SK-MEL-5 (cell line): Measurements from ENCODE around the gene CD9. TPM values are rescaled to one million over a fixed set of nuclear protein-coding genes. Genes with fewer than 3 reads are reported as not detected.

Experiments
- DNase-seq: peaks from one replicate; pipeline ENCODE4 v3.0.0-alpha.2; 2016; ENCODE audit warnings: low read depth, low spot score
- in situ Hi-C: cut with HindIII; loops from 2 replicates; pipeline ENCODE4 v1.10.0; 2016; ENCODE audit warnings: low sequenced_read_pairs, high pct_unique_total_duplicates, low pct_unique_long_range_greater_than_20kb
- total RNA-seq: library from RNA; depleted of rRNA; stranded (reverse); fragments of >200 nt; shearing (Covaris generic); gene quantifications from 2 replicates; pipeline ENCODE4 v1.2.3, GENCODE V29; 2014

CD9 gene
- total RNA-seq, 1 experiment from 2014 or later, result 156 TPM

DNA sequence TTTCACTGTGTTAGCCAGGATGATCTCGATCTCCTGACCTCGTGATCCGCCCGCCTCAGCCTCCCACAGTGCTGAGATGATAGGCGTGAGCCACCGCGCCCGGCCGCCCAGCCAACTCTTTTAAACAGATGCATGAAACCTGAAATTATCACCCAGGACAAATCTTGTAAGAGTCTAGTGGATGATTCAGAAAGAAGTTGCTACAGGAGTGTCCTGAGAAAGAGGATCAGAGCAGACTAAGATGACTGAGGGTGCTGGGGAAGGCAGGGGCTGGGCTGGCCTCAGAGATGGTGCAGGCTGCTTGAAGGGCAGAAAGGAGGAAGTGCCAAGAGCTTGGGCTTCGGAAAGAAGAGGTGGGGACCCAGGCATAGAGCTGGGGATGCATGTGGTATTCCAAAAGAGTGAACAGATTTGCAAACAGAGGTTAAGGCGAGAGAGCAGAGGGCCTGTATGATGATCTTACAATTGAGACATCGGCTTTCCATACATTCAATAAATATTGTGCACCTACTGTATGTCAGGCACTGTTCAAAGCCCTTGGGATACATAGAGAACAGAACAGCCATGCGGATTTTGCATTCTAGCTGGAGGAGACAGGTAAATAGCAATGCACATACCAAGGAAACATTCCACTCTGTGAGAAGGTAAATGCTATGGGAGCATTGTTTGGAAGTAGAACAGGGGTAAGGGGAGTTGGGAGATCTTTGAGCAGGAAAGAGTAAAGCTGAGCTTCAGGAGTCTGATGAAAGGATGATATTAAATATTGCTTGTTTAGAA is 7.4 kb upstream of the CD9 start:
- no peak for DNase-seq
- in situ Hi-C loops, result no loop called here

DNA sequence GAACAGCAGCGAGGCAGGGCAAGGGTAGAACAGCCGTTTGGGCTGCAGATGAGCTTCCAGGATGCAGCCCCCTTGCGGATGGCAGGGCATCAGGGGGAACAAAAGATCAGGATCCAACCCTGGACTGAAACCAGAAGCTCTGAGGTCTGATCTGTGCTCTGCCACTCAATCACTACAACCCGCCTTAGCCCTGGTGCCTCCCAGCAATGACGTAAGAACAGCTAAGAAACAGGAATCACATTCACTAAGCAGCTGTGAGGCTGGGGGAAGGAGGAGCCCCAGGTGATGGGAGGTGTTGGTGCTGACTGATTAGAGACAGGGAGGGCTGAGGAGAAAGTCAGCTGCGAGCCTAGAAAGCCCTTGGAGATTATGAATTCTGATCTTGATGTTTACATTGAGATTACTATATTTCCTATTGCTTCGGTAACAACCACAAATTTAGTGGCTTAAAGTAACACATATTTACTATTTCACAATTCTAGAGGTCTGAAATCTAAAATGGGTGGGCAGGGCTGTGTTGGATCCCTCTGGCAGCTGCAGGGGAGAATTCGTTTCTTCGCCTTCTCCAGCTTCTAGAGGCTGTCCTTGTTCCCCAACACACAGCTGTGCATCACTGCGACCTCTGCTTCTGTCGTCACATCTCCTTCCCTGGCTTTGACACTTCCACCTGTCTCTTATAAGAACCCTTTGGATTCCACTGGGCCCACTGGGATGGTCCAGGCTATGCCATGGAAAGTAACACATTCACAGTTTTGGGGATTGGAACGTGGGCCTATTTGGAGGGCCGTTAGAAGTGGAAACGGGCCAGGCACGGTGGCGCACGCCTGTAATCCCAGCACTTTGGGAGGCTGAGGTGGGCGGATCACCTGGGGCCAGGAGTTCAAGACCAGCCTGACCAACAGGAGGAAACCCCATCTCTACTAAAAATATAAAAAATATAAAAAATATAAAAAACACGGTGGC is 6.1 kb upstream of the CD9 start:
- DNase-seq, result peak; percentile 67
- in situ Hi-C loops, result no loop called here

DNA sequence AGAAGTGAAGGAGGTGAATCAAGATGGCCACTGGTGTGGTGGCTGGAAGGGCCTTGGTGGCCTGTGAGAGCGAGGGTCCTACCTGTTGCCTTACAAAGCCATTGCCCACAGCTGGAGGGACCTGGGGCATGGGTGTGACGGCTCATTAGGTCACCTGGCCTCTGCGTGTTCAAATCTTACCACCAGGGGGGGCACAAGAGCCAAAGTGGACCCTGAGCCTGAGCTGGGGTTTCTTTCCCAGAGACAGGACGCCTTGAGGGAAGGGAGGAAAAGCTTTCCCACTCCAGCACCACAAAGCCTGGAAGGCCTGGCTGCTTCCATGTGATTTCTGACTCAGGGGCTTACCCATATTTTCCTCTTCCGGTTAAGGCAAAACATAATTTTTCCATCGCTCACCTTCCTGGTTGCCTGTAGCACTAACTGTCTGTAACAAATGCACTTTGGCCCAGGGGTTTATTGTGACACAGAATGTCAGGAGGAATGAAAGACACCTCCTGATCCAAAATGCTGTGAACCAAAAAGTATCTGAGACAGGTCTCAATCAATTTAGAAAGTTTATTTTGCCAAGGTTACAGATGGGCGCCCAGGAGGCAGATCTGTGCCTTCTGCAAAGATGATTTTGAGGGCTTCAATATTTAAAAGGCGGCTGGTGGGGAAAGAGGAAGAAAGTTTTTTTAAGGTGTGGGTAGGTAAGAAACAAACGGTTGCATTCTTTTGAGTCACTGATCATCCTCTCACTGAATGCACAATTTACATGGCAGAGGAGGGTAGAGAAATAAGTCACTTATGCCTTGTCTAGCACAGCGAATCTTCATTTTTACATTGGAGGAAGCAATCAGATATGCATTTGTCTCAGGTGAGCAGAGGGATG is 4.3 kb upstream of the CD9 start:
- in situ Hi-C loops, result no loop called here
- DNase-seq, result peak; percentile 92

GRCh38 chr12:6198051-6198450 is 2.1 kb upstream of the CD9 start:
- in situ Hi-C loops, result no loop called here
- no peak for DNase-seq

DNA sequence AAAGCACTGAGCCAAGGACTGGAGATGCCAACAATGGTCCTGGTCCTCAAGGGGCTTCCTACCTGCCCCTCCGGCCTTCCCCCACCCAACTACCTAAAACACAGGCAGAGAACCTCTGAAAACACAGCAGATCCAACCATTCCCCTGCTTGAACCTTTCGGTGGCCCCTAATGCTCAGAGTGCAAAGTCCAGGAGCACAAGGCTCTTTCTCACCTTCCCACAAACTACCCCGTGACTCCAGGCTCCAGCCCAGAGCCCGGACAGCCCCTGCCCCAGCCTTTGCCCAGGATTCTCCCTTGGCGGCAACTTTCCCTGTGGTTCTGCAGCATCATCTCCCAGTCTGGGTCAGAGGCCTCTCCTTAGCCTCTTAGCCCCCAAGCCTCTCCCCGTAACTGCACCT is 1.6 kb upstream of the CD9 start:
- DNase-seq, result no peak
- in situ Hi-C loops, result no loop called here

DNA sequence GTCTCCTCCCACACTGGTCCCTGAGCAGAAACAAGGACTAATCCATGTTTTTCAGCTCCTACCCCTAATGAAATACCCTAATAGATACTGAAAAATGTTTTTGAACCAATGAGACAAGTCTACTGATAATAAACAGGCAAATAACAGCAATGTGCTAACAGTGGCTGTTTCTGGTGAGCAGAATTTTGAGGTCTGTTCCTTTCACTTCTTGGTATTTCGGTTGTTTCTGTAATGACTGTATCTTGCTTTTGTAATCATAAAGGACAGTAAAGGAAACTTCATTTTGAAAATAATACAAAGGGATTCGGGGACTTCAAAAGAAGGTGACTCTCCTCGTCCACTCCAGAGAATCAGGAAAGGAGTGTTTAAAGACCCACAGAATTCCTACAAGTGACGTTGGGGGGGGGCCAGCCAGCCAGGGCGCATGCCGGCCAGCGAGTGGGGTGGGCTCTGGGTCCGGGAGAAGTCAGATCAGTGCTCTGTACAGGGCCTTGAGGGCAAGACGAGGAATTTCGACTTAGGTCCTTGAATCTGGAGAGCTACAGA is 1.1 kb upstream of the CD9 start:
- in situ Hi-C loops, result no loop called here
- DNase-seq, result no peak

GRCh38 chr12:6199531-6200255 is 507 bp upstream of the CD9 start:
- peak; percentile 19 for DNase-seq

GRCh38 chr12:6201213-6201608 is 1.0 kb downstream of the CD9 start:
- DNase-seq, result peak; percentile 28
- in situ Hi-C loops, result no loop called here

More at GRCh38 chr12:6199531-6200255, 507 bp upstream of the CD9 start:
- in situ Hi-C loops, result no loop called here

- in situ Hi-C loops, result no loop called here
- DNase-seq, result no peak
Observed at GRCh38 chr12:6201826-6202225, 1.6 kb downstream of the CD9 start.

- DNase-seq, result no peak
- in situ Hi-C loops, result no loop called here
Observed at GRCh38 chr12:6202304-6202703, 2.1 kb downstream of the CD9 start.

DNA sequence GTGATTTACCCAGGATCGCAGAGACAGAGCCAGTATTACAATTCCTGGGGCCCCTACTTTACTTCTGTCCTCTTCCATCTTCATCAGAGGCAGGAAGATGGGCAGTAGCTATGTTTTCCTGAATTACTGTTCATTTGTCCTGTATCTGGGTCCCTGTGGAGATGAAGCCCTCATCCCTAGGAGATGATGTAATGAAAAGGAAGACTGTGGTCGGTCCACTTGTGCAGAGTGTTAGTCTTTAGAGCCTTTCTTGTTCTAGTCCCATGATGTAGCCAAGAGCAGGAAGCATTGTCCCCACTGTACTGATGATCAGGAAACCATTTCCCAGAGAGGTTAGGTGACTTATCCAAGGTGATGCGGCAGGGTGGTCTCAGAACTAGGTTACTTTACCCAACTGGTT is 2.6 kb downstream of the CD9 start:
- peak; percentile 23 for DNase-seq
- in situ Hi-C loops, result no loop called here

GRCh38 chr12:6203601-6204000 is 3.4 kb downstream of the CD9 start:
- no peak for DNase-seq
- in situ Hi-C loops, result no loop called here

DNA sequence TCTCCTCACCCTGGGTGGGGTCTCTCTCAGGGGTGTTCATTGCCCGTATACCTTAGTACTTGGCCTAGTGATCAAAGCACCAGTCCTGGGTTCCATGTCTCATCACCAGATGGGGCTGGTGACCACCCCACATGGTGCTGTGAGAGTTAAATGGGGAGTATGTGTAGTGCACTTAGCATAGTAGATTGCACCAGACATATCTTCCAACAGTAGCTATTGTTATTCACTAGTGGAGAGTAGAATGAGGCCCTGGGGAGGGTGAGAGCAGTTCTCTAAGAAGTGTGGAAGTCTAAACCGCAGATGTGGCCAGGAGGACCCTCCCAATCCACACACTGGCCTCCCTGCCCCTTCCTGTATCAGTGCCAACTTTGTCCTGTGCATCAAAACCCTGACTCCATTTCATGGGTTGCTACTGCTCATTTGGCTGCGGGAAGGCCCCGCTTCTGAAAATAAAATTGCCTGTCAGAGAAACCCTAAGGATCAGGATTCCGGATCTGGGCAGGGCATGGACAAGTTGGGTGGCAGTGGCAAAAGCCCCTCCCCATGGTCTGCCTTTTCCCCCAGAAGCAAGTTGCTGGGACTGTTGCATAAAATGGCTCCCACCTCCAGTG is 4.4 kb downstream of the CD9 start:
- peak; percentile 11 for DNase-seq
- in situ Hi-C loops, result no loop called here

GRCh38 chr12:6205144-6205539 is 4.9 kb downstream of the CD9 start:
- in situ Hi-C loops, result no loop called here
- DNase-seq, result no peak

- DNase-seq, result no peak
- in situ Hi-C loops, result no loop called here
Observed at GRCh38 chr12:6205761-6206160, 5.6 kb downstream of the CD9 start.

GRCh38 chr12:6206327-6206726 is 6.1 kb downstream of the CD9 start:
- no peak for DNase-seq
- in situ Hi-C loops, result no loop called here
